Measurements from ENCODE around the gene LATS2.
"Not testable (repeated sequence)": the region's sequence is repeated elsewhere in the genome, so short reads cannot be mapped to it uniquely, and the experiment has no call there.

Gene LATS2

DNA sequence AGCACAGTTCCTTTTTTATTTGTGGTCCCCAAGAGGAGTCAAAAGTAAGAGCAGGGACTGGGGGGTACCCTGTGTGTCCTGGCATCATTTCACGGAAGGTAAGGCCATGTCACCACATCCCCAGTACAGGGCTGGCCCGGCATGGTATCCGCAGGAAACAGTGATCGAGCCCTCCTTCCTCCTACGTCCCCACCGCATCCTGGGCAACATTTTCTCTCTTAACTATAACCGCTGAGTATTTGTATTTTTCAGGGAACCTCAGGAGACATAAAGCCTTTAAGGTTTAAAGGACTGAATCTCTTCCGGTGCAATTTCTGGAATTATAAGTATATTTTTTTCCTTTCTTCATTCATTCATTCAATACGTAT, 13.6 kb upstream of the LATS2 start:
- no peak for DNase-seq

DNA sequence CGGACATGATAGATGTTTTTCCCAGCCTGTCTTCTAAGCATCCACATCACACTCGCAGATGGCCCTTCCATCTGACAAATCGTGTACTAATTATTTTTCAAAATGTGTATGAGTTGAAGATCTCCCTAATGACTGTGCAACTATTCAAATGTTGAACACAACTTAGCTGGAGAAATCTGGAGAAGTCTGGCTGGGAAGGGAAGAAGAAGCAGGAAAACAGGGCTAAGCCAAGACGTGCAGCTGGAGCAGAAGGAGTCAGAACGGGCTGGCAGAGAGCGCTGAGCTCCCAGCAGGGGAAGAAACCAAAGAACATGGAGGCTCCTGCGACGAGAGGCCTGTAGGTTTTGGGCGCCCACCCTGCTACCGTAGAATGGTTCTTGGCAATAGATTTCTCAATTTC, 13.2 kb upstream of the LATS2 start:
- DNase-seq = no peak

DNA sequence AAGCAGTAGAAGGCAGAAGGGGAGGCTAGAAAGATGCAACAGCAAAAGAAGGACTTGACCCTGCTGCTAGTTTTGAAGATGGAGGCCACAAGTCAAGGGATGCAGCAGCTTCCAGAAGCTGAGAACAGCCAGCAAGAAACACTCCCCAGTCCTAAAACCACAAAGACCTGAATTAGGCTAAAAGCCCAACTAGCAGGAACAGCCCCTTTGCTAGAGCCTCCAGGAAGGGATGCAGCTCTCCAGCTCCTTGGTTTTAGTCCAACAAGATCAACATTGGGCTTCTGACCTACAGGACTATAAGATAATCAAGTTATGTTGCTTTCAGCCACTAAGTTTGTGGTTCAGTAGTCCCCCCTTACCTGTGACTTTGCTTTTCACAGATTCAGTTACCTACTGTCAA, 10.5 kb upstream of the LATS2 start:
- DNase-seq = no peak

DNA sequence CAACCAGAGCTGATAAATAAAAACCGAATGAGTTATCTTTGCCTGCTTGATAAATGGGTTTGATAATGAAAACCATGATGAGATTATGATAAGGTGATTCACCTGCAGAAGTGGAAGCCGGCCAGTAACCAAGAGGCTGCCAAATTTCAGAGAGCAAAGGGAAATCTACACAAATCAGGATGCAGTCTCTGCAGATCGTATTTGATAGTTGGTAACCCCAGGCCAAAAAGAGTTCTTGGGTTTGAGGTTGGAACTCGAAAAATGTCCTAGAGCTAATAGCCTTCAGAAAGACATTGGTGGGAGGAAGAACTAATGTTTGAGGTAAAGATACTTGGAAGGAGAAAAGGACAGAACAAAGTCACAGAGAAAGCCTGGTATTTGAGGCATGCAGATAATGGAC, 9.6 kb upstream of the LATS2 start:
- no peak for DNase-seq

- DNase-seq = no peak
Observed at GRCh38 chr13:21069561-21070004, 8.2 kb upstream of the LATS2 start.

GRCh38 chr13:21067848-21068247, 6.5 kb upstream of the LATS2 start:
- DNase-seq = no peak

DNA sequence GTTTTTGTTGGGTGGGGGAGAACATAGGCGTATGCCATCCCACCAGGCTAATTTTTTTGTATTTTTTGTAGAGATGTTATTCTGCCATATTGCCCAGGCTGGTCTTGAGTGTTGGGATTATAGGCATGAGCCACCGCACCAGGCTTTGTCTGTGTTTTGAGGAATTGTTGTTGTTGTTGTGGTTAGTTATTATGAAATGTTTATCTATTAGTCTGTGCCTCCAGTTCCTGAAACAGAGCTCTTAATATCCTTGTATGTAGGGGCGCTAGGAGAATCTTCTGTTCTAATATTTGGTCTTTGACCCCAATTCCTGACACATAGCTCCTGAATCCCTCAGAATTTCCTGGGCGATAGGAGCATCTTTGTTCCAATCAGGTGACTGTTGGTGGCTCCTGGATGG, 5.6 kb upstream of the LATS2 start:
- DNase-seq = no peak

- no peak for DNase-seq
Observed at GRCh38 chr13:21065686-21066085, 4.3 kb upstream of the LATS2 start.

GRCh38 chr13:21063031-21063430, 1.6 kb upstream of the LATS2 start:
- DNase-seq = no peak

GRCh38 chr13:21060338-21061028, 903 bp downstream of the LATS2 start:
- no peak for DNase-seq

- no peak for DNase-seq
Observed at GRCh38 chr13:21059641-21060337, 1.6 kb downstream of the LATS2 start.

DNA sequence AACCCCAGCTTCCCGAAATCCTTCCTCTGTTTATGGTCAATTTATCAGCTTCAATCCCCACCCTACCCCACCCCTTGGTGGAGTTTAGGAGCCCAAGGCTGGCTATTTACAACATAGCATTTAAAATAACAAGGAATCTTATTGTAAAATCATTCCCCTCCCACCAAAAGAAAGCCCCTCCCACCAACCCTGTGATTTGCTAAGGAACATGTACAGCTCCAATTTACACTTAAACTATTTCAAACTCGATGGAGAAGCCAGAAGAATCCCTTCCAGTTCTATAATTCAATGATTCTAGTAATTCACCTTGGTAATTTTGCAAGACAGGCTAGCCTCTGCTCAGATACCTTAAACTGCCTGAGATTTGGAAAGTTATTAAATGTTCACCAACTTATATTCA, 3.0 kb downstream of the LATS2 start:
- DNase-seq = no peak

DNA sequence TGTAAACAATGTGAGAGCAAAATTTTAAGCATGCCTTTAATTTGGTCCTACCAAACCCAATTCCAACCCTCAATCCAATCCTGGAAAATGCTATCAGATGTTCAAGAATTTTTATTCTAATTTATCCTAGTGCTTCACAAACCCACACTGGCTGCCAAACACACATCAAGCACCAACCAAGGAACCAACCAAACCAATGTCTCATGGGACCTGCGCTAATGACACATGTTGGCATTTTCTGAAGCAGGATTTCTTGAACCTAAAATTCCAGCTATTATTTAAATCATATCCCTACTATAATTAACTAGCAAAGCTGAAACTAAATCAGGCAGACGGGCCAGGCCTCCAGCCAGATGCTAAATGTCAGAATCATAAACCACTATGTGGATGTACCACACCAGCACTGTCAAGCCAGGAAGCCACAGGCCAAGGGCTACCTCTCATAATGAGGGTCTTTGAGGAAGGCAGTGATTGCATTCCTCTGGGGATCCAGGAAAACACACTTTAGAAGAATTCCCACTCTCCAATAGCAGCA, 5.8 kb downstream of the LATS2 start:
- DNase-seq = no peak

- DNase-seq = no peak
Observed at GRCh38 chr13:21055016-21055415, 6.4 kb downstream of the LATS2 start.

GRCh38 chr13:21054313-21054712, 7.1 kb downstream of the LATS2 start:
- no peak for DNase-seq

GRCh38 chr13:21053231-21053630, 8.2 kb downstream of the LATS2 start:
- no peak for DNase-seq

- DNase-seq = no peak
Observed at GRCh38 chr13:21051675-21052074, 9.7 kb downstream of the LATS2 start.

DNA sequence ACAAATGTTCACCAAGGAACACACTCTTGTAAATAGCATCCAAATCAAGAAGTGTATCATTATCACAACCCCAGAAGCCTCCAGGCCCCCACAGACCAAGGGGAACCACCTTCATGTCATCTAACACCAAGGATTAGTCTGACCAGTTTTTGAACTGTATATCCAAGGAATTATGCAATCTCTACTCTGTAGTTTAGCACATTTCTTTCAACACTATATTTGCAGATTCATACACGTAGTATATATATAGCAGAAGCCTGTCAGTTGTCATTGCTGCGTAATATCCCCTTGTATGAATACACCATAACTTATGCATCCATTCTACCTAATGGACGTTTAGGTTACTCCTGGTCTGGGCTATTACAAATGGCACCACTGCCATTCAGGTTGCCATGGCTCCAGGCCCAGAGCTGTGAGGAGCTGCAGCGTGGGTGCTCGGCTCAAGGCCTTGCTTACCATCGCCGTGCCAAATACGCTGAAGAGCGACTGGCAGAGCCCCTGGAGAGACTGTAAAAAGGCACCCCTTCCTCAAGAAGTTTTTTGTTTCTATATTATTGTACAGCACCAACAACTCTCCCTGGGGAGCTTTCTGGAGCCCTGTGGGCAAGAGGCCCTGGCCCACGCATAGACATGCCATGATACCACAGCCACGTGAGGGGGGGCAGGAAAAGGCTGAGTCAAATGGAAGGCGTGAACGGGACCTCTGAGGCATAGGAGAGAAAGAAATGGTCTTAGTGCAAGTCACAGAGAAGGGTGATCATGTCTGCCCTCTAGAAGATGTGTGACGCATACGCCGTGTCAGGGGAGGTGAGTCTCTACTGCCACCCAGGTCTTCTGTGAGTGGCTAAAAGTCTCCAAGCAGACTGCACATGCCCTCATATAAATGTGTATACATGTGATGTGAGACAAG, 10.8 kb downstream of the LATS2 start:
- DNase-seq = no peak

DNA sequence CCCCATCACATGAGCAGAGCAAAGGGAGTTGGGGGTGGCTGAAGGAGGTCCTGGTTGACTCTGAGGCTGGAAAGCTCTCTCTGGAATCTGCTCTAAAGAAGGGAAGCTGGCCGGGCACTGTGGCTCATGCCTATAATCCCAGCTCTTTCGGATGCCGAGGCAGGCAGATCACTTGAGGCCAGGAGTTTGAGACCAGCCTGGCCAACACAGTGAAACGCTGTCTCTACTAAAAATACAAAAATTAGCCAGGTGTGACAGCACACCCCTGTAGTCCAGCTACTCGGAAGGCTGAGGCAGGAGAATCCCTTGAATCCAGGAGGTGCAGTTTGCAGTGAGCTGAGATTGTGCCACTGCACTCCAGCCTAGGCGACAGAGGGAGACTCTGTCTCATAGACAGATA, 11.7 kb downstream of the LATS2 start:
- not testable (repeated sequence) for DNase-seq

GRCh38 chr13:21048901-21049698, 12.3 kb downstream of the LATS2 start:
- no peak for DNase-seq

DNA sequence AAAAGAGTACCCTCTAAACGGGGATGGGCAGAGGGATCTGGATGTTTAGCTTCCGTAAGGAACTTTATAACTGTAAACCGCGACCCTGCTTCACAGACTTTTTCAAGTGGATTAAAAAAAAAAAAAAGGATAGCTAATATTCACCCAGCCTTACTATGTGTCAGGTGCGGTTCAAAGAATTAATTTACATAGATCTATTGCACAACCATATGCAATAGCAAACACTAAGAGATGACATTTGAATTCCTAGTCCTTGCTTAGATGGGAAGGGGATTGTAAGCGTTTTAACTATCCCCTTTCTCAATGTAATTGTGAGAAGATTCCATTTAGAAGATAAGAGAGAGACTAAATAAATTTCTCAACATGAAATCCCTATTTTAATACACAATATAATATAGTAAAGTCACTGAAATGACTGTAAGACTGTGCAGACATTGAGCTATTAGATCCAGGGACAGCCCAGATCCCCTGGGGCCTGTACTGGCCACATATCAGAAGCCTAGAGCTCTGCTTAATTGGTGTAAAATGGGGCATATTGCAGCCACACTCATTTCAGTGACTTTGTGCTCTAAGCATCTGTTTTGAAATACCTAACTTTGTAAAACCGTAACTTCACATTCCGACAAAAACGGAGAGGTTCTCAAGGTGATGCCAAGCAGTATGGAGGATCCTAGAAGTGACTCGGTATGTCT, 13.6 kb downstream of the LATS2 start:
- no peak for DNase-seq

DNA sequence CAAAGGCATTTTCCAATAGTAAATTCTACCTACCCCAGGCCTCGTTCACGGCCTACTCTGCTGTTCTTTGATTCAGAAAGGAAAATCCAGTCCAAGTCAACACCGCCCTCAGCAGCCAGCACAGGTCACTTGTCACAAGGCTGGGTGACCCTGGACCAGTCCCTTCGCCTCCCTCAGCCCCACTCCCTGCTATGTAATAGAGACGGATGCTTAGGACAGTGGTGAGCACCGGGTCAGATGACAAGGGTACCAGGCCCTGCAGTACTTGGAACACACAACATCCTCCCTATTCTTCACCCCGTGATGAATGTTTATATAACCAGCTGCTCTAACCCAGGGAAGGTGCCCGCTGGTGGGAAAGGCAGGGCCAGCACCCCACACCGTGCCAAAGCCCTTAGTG, 14.3 kb downstream of the LATS2 start:
- DNase-seq = no peak
